GM18868 (cell line): ENCODE data around the gene TFDP2.
"Not testable (repeated sequence)": the region's sequence is repeated elsewhere in the genome, so short reads cannot be mapped to it uniquely, and the experiment has no call there.

ENCODE experiments used
- ATAC-seq: cut with Tn5 transposase; IDR thresholded peaks from one replicate; pipeline ENCODE4 v1.9.1; 2021; ENCODE audit warnings: mild to moderate bottlenecking, moderate library complexity; ENCODE audit not compliant: unreplicated experiment

Gene TFDP2

DNA sequence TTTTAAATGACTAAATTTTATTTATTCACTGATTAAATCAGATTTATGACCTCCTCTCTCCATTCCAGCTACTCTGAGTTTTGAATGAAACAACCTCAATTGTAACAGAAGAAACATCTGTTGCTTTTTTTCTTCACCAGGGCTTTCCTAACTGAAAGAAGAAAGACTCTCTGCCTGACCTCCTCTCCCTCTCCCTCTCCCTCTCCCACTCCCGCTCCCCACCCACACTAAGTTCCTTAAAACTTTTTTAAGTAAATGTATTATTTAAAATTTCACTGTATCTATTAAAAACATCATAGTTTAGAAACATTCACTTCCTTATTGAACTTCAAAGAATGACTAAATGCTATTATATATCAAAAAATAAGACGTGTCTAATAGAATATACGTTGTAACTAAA, 122.0 kb downstream of the TFDP2 start:
- ATAC-seq, result no peak

GRCh38 chr3:142026333-142026732, 123.0 kb downstream of the TFDP2 start:
- ATAC-seq, result no peak

DNA sequence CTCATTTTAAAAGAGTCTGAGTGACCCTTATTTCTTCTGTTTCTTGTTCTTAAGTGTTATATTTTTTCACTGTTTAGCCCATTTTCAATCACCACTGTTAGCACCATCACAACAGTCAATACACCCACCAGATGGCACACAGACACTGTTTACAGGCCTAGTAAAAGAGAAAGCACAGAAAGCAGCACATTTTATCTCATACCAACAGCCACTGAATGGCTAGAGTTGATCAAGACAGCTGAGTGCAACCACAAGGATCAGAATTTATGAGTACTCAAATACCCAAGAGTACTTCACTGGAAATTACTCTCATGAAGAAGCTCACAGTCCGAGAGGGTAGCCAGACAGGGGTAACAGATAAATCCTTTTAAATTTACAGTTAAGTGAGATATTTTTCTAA, 127.0 kb downstream of the TFDP2 start:
- peak; percentile 88 for ATAC-seq

DNA sequence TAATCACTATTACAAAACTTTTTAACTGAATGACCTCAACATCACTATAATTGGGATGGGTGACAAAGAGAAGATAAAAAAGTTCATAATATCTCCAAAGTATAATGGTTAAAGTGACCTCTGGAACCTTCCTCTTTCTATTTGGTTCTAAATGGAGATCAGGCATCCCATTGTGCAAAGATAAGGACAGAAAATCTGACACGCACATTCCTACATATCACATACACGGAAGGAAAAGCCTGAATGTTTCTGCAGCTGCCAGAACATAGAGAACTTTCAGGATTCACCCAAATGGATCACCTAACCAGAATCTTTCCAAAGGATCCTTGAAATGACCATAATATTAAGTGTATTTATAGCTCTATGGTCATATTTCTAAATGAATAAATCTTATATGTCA, 128.2 kb downstream of the TFDP2 start:
- no peak for ATAC-seq

- no peak for ATAC-seq
Observed at GRCh38 chr3:142019794-142020320, 129.5 kb downstream of the TFDP2 start.

DNA sequence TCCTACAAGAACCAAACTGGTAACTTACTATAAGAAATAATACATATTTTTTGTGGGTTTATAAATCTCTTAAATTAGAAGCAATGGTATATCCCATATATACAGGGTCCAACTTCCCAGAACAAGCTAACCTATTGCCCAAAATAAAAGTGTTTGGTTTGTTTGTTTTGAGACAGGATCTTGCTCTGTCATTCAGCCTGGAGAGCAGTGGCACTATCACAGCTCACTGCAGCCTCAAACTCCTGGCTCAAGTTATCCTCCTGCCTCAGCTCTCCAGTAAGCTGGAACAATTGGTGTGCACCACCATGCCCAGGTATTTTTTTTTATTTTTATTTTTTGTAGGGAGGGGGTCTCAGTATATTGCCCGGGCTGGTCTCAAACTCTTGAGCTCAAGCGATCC, 135.4 kb downstream of the TFDP2 start:
- no peak for ATAC-seq

DNA sequence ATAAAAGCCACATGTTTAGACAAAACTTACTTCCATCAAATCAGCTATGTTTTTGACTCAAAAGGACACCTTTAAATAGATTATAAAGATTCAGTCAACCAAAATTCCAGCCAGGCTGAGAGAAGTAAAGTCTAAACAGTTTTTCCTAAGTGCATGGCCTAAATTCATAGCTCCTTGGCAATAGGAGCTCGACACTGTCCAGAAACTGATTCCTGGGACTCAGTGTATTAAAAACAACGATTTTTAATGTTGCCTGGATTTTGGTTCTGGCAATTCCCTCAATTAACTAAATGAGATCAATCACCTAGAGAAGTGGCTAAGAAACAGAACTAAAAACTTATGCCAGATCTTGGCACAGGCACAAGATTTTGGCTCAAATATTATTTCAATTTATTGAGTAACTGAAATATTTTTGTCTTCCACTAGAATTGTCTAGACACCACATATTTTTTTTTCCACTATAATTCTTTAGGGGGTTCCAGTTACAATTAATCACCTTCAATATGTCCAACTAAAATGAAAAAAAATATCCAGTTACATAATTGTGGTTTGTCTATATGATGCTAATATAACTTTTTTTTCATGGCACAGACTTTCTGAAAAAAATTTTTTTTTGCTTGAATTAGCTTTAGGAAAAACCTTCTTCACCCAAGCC, 135.9 kb downstream of the TFDP2 start:
- no peak for ATAC-seq

GRCh38 chr3:142009029-142009428, 140.3 kb downstream of the TFDP2 start:
- no peak for ATAC-seq

DNA sequence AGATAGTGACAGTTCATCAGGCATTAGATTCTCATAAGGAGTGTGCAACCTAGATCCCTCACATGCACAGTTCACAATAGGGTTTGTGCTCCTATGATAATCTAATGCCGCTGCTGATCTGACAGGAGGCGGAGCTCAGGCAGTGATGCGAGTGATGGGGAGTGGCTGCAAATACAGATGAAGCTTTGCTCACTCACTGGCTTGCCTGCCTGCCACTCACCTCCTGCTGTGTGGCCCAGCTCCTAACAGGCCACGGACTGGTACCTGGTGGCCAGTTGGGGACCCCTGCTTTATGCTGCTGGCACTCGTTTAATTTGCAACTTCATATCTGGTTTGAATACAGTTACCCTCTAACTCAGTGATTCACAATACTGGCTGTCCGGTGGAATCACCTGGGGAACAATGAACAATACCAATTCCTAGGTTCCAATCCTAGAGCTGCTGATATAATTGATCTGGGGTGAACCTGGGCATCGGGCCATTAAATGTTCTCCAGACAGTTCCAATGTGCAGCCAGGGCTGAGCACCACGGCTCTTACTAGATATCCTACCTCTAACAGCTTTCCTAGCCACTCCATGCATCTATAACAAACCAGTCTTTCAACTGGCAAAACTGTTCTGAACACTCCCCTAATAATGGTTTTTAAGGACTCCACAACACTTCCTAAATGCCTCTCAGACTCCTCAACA, 141.5 kb downstream of the TFDP2 start:
- ATAC-seq, result no peak

DNA sequence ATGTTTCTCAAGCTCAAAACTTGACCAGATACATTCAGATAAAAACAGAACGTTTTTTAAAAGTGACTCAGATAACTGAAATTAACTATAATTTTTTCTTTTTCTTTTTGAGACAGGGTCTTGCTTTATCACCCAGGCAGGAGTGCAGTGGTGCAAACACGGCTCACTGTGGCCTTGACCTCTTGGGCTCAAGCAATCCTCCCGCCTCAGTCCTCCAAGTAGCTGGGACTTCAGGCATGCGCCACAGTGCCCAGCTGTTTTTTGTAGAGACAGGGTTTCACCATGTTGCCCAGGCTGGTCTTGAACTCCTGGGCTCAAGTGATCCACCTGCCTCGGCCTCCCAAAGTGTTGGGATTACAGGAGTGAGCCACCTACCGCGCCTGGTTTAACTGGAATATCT, 144.4 kb downstream of the TFDP2 start:
- not testable (repeated sequence) for ATAC-seq

- ATAC-seq, result no peak
Observed at GRCh38 chr3:142004025-142004424, 145.3 kb downstream of the TFDP2 start.

DNA sequence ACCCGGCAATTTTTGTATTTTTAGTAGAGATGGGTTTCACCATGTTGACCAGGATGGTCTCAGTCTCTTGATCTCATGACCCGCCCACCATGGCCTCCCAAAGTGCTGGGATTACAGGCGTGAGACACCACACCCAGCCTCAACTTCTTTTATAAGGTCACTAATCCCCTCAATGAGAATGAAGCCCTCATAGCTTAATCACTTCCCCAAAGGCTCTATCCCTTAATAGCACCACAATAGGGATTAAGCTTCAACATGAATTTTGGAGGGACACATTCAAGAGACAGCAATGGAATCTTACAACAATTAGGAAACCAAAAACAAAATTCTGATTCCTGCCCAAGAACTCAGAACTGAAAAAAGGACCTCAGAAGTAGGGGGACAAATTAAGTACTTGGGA, 146.1 kb downstream of the TFDP2 start:
- ATAC-seq, result no peak

DNA sequence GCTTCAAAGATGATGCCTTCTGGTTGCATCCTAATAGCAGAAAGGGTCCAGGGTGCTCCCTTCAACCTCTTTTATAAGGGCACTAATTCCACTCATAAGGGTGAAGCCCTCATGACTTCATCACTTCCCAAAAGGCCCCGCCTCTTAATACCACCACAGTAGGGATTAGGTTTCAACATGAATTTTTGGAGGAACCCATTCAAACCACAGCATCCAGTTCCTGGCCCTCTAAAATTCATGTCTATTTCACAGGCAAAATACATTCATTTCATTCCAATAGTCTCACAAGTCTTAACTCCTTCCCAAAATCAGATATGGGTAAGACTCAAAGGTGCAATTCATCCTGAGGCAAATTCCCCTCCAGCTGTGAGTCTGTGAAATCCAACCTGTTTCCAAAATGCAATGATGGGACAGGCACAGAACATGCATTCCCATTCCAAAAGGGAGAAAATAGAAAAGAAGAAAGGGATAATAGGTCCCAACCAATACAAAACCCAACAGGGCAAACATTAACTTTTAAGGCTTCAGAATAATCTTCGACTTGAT, 148.9 kb downstream of the TFDP2 start:
- ATAC-seq, result no peak

GRCh38 chr3:141998669-141999290, 150.6 kb downstream of the TFDP2 start:
- ATAC-seq, result no peak

GRCh38 chr3:141996437-141996836, 152.9 kb downstream of the TFDP2 start:
- no peak for ATAC-seq

DNA sequence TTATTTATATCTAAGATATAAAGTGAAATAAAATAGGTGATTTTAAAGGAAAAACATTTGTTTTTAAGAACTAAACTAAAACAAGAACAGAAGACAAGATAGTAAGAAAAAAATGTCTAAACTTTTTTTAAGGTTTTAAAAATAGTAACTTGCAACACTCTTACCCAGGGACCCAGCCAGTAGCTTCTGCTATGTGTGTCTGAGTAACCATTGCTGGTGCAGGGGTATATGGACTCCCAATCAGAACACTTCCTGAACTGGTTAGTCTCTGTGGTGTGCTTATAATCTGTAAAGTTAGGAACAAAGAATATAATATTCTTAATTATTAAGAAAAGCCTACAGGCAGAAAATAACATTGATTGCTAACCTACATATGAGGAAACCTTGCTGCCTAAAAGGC, 154.5 kb downstream of the TFDP2 start:
- ATAC-seq, result no peak

GRCh38 chr3:141992512-141992911, 156.8 kb downstream of the TFDP2 start:
- ATAC-seq, result peak; percentile 63

- no peak for ATAC-seq
Observed at GRCh38 chr3:141986548-141987107, 162.7 kb downstream of the TFDP2 start.

GRCh38 chr3:141981084-141981483, 168.3 kb downstream of the TFDP2 start:
- ATAC-seq, result no peak

DNA sequence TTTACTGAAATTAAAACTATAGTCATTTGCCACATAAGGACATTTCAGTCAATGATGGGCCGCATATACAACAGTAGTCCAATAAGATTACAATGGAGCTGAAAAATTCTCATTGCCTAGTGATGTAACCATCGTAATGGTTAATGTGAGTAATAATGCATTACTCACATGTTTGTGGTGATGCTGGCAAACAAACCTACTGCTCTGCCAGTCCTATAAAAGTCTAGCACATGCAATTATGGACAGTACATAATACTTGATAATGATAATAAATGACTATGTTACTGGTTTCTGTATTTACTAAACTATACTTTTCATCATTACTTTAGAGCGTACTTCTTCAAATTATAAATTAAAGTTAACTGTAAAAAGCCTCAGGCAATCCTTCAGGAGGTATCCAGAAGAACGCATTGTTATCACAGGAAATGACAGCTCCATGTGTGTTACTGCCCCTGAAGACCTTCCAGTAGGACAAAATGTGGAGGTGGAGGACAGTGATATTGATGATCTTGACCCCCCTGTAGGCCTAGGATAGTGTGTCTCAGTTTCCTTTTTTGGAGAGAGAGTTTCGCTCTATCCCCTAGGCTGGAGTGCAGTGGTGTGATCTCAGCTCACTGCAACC, 170.2 kb downstream of the TFDP2 start:
- no peak for ATAC-seq

DNA sequence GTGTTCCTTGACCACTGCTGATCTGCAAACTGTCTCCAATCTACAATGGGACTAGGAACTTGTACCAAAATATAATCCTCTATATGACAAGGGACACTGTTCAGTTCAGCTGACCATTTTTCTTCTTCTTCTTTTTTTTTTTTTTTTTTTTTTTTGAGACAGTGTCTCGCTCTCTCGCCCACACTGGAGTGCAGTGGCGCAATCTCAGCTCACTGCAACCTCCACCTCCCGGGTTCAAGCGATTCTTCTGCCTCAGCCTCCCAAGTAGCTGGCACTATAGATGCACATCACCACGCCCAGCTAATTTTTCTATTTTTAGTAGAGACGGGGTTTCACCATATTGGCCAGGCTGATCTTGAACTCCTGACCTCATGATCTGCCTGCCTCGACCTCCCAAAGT, 174.6 kb downstream of the TFDP2 start:
- not testable (repeated sequence) for ATAC-seq
